ES-I3 (cell line): ENCODE measurements around the gene USP13.

Source experiments
- H3K36me3 ChIP-seq: 2 replicates; pipeline ENCODE4 v1.6.1; 2013; ENCODE audit warnings: mild to moderate bottlenecking, low read length, control low read depth, moderate library complexity; ENCODE audit not compliant: insufficient read depth
- H3K4me1 ChIP-seq: 2 replicates; pipeline ENCODE4 v1.6.1; 2013; ENCODE audit warnings: mild to moderate bottlenecking, control low read depth, low read length; ENCODE audit not compliant: insufficient read depth
- H3K9ac ChIP-seq: 2 replicates; pipeline ENCODE4 v1.6.1; 2013; ENCODE audit warnings: low read depth, mild to moderate bottlenecking, low read length, moderate library complexity
- H3K9me3 ChIP-seq: 2 replicates; pipeline ENCODE4 v1.6.1; 2013; ENCODE audit warnings: mild to moderate bottlenecking, low read length, moderate library complexity; ENCODE audit not compliant: control insufficient read depth, insufficient read depth

Gene USP13

DNA sequence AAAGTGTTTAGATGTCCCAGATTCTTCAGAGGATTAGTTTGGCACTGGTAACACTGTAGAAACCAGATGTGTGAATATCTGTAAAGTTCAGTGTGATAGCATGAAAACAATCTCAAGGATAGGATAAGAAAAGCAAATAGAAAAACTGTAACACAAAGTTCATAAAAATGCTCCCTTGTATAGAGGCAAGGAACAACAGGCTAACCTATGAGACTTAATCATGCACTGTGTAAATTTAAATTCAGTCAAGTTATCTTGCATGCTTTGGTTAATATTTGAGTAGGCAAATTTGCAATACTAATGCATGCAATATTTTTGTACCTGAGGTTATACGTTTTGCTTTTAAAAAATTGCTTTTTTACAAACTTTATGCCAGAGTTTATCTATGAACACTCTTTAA is 144.4 kb downstream of the USP13 start:
- Histone ChIP-seq H3K36me3 (no peaks in the 10 kb centered on the region), H3K9ac (no peak overlapping the region)

DNA sequence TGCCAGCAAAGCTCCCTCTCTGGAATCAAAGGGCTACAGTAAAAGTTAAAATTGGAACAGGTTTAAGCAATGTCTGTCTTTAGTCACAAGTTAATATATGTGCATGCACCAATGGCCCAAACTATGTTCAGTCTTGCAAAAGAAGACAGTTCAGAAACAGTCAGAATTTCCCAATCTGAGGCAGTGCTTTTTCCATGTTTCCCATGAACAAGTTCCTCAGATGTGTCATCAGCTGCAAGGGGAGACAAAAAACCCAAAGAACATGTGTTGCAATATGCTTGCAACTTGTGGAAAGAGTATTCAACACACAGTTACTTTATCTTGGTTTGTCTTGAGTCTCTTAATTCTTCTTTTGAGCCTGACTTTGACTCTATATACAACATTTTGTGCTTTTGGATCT is 148.4 kb downstream of the USP13 start:
- H3K9me3 ChIP-seq: no peaks in the 10 kb centered on the region
- H3K36me3 ChIP-seq: no peaks in the 10 kb centered on the region
- H3K9ac ChIP-seq: no peak overlapping the region
- H3K4me1 ChIP-seq: no peaks in the 10 kb centered on the region

More for the DNA sequence above, 144.4 kb downstream of the USP13 start:
- no peaks in the 10 kb centered on the region for H3K9me3 ChIP-seq
- H3K4me1 ChIP-seq: no peaks in the 10 kb centered on the region

- Histone ChIP-seq H3K9ac (no peak overlapping the region), H3K9me3 (no peaks in the 10 kb centered on the region), H3K4me1 (no peaks in the 10 kb centered on the region), H3K36me3 (no peaks in the 10 kb centered on the region)
Measured at GRCh38 chr3:179801856-179802255, 149.0 kb downstream of the USP13 start.

- H3K36me3 ChIP-seq: no peaks in the 10 kb centered on the region
- no peaks in the 10 kb centered on the region for H3K9me3 ChIP-seq
- no peaks in the 10 kb centered on the region for H3K4me1 ChIP-seq
- no peak overlapping the region for H3K9ac ChIP-seq
Measured at GRCh38 chr3:179806177-179806576, 153.3 kb downstream of the USP13 start.

DNA sequence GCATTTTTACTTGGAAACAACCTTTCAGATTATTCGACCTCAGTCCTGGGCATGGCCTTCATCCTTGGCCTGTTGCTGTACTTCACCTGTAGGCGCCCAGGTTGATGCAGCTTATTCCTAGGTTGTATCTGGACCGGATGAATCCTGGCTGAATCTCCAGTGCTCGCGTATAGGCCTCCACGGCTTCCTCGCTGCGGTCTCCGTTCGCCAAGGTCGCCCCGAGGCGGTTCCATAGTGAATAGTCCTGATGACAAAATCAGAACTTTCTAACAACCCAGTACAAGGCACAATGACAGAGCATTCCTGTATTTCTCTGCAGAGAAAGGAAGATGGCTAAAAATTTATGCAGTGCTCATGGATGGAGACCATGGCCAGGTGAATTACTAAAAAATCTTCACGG is 154.7 kb downstream of the USP13 start:
- no peaks in the 10 kb centered on the region for H3K9me3 ChIP-seq
- no peaks in the 10 kb centered on the region for H3K36me3 ChIP-seq
- H3K9ac ChIP-seq: no peak overlapping the region
- no peaks in the 10 kb centered on the region for H3K4me1 ChIP-seq

DNA sequence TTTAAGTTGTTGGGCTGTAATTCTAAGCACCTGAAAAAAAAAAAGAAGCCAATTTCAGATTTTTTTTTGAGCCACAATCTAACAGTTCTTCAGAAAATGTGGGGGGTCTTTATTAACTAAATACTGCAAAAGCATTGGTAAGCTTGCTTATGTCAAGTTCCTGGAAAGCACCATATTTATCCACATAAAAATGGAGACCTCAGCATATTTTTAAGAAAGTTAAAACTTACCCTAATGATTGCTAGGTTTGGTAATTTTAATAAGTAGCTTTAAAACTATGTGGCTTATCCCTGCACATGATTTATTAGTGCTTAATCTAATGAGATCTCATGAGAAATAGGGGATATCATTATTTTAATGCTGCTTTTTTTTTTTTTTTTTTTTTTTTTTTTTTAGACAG is 156.8 kb downstream of the USP13 start:
- no peaks in the 10 kb centered on the region for H3K36me3 ChIP-seq
- no peak overlapping the region for H3K9ac ChIP-seq
- no peaks in the 10 kb centered on the region for H3K9me3 ChIP-seq
- no peaks in the 10 kb centered on the region for H3K4me1 ChIP-seq

GRCh38 chr3:179811321-179812095 is 158.7 kb downstream of the USP13 start:
- Histone ChIP-seq H3K9ac (no peak overlapping the region), H3K9me3 (no peaks in the 10 kb centered on the region), H3K4me1 (no peaks in the 10 kb centered on the region), H3K36me3 (no peaks in the 10 kb centered on the region)

DNA sequence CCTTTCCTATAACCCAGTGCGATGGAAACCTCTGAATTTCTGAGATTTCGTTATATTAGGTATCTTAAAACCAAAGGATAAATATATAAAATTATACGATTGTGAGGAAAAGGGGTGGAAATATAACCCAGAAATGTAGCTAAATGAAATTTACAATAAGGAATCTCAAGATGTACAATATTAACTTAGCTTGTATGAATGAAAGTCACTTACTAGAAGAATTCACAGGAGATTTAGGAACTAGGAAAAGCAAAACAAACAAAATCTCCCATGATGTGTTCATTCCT is 159.2 kb downstream of the USP13 start:
- H3K4me1 ChIP-seq: no peaks in the 10 kb centered on the region
- H3K36me3 ChIP-seq: no peaks in the 10 kb centered on the region
- H3K9ac ChIP-seq: no peak overlapping the region
- H3K9me3 ChIP-seq: no peaks in the 10 kb centered on the region

DNA sequence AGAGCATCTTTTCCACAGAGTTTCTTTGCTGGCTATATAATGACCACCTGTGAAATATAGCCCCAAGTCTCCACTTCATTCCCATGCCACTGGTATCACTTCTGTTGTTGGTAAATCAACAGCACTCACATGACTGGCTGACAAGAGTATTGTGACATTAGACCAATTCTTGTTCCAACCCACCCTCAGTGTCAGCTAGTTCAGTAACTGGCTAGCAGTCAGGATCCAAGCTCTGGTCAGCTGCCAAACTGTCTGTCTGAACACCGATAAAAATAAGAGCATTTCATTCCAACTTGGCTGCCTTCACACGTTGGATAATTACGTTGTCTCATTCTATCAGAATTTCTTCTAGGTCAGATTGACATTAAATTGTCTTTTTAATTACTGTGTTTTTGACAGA is 166.5 kb downstream of the USP13 start:
- H3K9ac ChIP-seq: no peak overlapping the region
- no peaks in the 10 kb centered on the region for H3K9me3 ChIP-seq
- no peaks in the 10 kb centered on the region for H3K4me1 ChIP-seq
- no peaks in the 10 kb centered on the region for H3K36me3 ChIP-seq

- H3K9me3 ChIP-seq: no peaks in the 10 kb centered on the region
- peaks cover 10% of the 10 kb centered on the region for H3K4me1 ChIP-seq
- H3K9ac ChIP-seq: no peak overlapping the region
- H3K36me3 ChIP-seq: no peaks in the 10 kb centered on the region
Measured at GRCh38 chr3:179822296-179822695, 169.5 kb downstream of the USP13 start.

DNA sequence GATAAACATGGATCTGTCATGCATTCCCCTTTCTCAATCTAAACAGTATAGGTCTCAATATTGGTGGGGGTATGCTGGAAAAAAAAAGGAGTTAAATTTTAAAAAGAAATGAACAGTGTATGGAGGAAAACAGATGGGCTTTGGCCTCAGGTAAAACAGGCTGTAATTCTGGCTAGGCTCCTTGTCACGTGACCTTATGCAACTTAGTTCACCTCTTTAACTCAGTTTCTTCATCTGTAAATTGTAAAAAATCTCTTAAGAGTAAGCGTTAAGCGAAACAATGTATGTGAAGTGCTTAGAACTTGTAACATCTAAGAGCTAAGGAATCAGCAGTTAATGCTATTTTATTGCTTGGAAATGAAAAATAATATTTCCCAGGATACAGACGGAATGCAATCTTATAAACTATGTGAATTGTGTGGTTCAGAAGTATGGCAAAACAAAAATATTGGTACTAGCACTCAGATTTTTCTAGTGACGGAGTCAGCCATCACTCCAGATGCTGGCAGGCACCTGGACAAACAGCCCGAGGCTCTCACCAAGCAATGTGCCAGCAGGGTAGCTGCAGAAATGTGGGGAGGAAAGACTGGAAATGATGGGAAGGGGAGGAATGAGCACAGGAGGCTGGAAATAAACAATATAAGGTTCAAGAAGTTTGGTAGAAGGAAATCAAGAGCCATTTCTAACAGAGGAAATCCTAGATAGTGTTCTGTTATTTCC is 172.8 kb downstream of the USP13 start:
- Histone ChIP-seq H3K9me3 (no peaks in the 10 kb centered on the region), H3K36me3 (no peaks in the 10 kb centered on the region), H3K4me1 (peaks cover 10% of the 10 kb centered on the region), H3K9ac (no peak overlapping the region)

- Histone ChIP-seq H3K36me3 (no peaks in the 10 kb centered on the region), H3K4me1 (peaks cover 10% of the 10 kb centered on the region), H3K9ac (no peak overlapping the region), H3K9me3 (no peaks in the 10 kb centered on the region)
Measured at GRCh38 chr3:179826247-179826637, 173.4 kb downstream of the USP13 start.

DNA sequence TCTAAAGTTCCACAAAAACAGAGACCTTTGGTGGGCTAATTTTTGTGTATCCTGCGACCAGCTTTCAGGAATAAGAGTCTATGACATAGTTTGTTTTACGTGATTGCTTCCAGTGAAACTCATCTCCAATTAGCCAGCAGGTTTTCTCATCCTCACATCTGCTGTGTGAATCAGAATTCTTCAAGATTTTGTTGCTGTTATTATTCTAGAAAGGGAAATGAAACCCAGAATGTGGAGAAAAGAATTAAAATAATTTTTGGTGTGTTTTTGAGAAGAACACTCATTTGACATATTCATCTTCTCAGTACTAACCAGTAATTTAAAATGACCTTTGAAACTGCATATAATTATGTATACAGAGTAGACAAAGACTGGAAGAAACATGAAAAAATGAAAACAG is 175.9 kb downstream of the USP13 start:
- Histone ChIP-seq H3K36me3 (no peaks in the 10 kb centered on the region), H3K4me1 (peaks cover 10% of the 10 kb centered on the region), H3K9me3 (no peaks in the 10 kb centered on the region), H3K9ac (no peak overlapping the region)

DNA sequence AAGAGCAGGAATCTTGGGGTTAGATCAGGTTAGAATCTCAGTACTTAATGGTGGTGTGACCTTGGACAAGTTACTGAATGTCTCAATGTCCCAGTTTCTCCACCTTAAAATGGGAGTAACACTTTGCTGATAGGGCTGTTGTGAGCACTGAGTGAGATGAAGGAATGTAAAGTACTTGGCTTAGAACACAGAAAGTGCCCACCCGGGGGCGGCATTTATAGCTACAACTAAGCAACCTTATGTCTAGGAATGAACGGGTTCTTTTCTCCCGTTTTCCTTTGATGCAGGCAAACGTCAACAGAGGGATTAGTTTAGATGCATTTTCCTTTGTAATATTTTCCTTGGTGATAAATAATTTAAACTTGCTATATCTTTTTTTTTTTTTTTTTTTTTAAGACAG is 176.6 kb downstream of the USP13 start:
- Histone ChIP-seq H3K4me1 (peaks cover 10% of the 10 kb centered on the region), H3K9me3 (no peaks in the 10 kb centered on the region), H3K9ac (no peak overlapping the region), H3K36me3 (no peaks in the 10 kb centered on the region)

DNA sequence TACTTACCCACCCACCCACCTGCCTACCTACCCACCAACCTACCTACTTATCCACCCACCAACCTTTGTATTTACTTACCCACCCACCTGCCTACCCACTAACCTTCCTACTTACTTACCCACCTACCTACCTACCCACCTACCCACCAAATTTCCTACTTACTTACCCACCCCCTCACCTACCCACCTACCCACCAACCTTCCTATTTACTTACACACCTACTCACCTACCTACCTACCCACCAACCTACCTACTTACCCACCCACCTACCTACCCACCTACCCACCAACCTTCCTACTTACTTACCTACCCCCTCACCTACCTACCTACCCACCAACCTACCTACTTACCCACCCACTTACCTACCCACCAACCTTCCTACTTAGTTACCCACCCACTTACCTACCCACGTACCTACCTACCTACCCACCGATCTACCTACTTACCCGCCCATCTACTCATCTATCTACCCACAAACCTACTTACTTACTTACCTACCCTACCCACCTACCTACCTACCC is 179.6 kb downstream of the USP13 start:
- no peak overlapping the region for H3K9ac ChIP-seq
- H3K9me3 ChIP-seq: no peaks in the 10 kb centered on the region
- H3K36me3 ChIP-seq: no peaks in the 10 kb centered on the region
- no peaks in the 10 kb centered on the region for H3K4me1 ChIP-seq
